ENCODE measurements around the gene TACC3. TPM values are rescaled to one million over a fixed set of nuclear protein-coding genes. Genes with fewer than 3 reads are reported as not detected.

The TACC3 gene
- total and polyA plus RNA-seq, 2 of the 8 experiments (the other 6 are each of a cell fraction or from before 2014, with no cell fraction given): 73.8 to 148 TPM

GRCh38 chr4:1761130-1761689 lies 39.9 kb downstream of the TACC3 start:
- no peak overlapping the region for H3K14ac ChIP-seq (ENCODE audit: insufficient read length)
- POLR2A ChIA-PET (ENCODE audit: partially characterized antibody): interaction anchor here (0.6 to 2.1 kb wide), 6 partner anchors 8 to 48 kb away, joined by 3 to 5 read pairs (median 4); no protein-coding TSS in a partner anchor
- H3K9me3 ChIP-seq (ENCODE audit: insufficient read depth in 2 of 2, low read depth in 1 of 2, low read length in 1 of 2): no peaks in the 10 kb centered on the region
- peaks cover 0 to 20% (median 9%) of the 10 kb centered on the region in 4 experiments; a peak in 6 of 7 replicates for H3K4me1 ChIP-seq (replicated peaks in 1 of 4; ENCODE audit: control insufficient read depth in 3 of 4, insufficient read depth in 4 of 4, low read length in 3 of 4)
- H3K27ac ChIP-seq (ENCODE audit: low read depth, low read length): no peak overlapping the region
- H2BK12ac ChIP-seq (ENCODE audit: low read depth, low read length): no peak overlapping the region
- H4K5ac ChIP-seq (ENCODE audit: insufficient read length, low read depth, low read length): no peak overlapping the region
- no peak overlapping the region for H3K4me2 ChIP-seq (ENCODE audit: insufficient read depth in 1 of 2, low read depth in 2 of 2, low read length in 2 of 2)
- no peak overlapping the region for H2BK20ac ChIP-seq (ENCODE audit: low read length)
- no peak overlapping the region for H3K4me3 ChIP-seq (ENCODE audit: extremely low read depth in 1 of 4, insufficient read depth in 2 of 4, low read depth in 3 of 4, low read length in 4 of 4)
- H3K23ac ChIP-seq (ENCODE audit: insufficient read length): no peak overlapping the region
- WGBS, 2 experiments (ENCODE audit: extremely low coverage in 1 of 2, insufficient coverage in 1 of 2, insufficient read length in 1 of 2, insufficient replicate concordance in 2 of 2, low coverage in 1 of 2, low lambda C conversion rate in 2 of 2, missing lambda C conversion rate in 1 of 2): 89% methylated on average over 5 of the region's 32 CpGs; no CpG with 5 or more reads in 1 of the 2 experiments
- H3K9ac ChIP-seq (replicated peaks in 1 of 4; ENCODE audit: extremely low read depth in 1 of 4, low read depth in 3 of 4, low read length in 3 of 4): no peak overlapping the region
- H3K18ac ChIP-seq (ENCODE audit: extremely low read depth, low read length): no peak overlapping the region
- H2BK120ac ChIP-seq (replicated peaks; ENCODE audit: low read depth, low read length): no peak overlapping the region
- no peaks in the 10 kb centered on the region for H4K20me1 ChIP-seq (replicated peaks in 1 of 2; ENCODE audit: control insufficient read depth in 1 of 2, insufficient read depth in 2 of 2, low read length in 2 of 2)
- no peaks in the 10 kb centered on the region; the same call in 1 of the 2 replicates for H3K23me2 ChIP-seq (ENCODE audit: low read depth, low read length)
- peak overlapping the region; percentile 63; the same call in 1 of the 2 replicates for H4K8ac ChIP-seq (ENCODE audit: extremely low read depth, insufficient read depth, low read length)
- no peak overlapping the region for H3K4ac ChIP-seq (replicated peaks; ENCODE audit: insufficient read length, low read depth, low read length)
- CTCF ChIA-PET (ENCODE audit: partially characterized antibody): interaction anchor here (52.9 to 71.2 kb wide), 2 partner anchors 4 to 28 kb away, joined by 2507 read pairs; partner anchors contain the start of gene FGFR3
- H3K27me3 ChIP-seq (replicated peaks in 1 of 4; ENCODE audit: control insufficient read depth in 3 of 4, extremely low read depth in 1 of 4, insufficient read depth in 3 of 4, low read length in 3 of 4): peaks cover 0 to 3% (median 0%) of the 10 kb centered on the region in 4 experiments; a peak in 2 of 7 replicates
- no peak for FAIRE-seq
- H3K36me3 ChIP-seq (ENCODE audit: control insufficient read depth in 2 of 4, insufficient read depth in 4 of 4, low read length in 3 of 4): no peaks in the 10 kb centered on the region
- no peak overlapping the region for H3K56ac ChIP-seq (replicated peaks; ENCODE audit: insufficient read length, low read depth, low read length)
- no peak overlapping the region for H4K91ac ChIP-seq (replicated peaks; ENCODE audit: insufficient read length, low read length)
- no peaks in the 10 kb centered on the region for H3K79me1 ChIP-seq (ENCODE audit: low read depth, low read length)
- no peak for DNase-seq (ENCODE audit: low read depth in 1 of 2, low spot score in 2 of 2)
- H3K79me2 ChIP-seq (ENCODE audit: control insufficient read depth in 1 of 2, insufficient read depth in 2 of 2, low read length in 2 of 2): no peaks in the 10 kb centered on the region
- H2AFZ ChIP-seq (ENCODE audit: low read length): no peak overlapping the region
- no peak overlapping the region for H2BK15ac ChIP-seq (ENCODE audit: low read length)
- no peak overlapping the region for H2AK5ac ChIP-seq (ENCODE audit: low read depth, low read length)
- H2BK5ac ChIP-seq (ENCODE audit: low read depth, low read length): no peak overlapping the region
- TF ChIP-seq TAF7 (optimal IDR thresholded peaks at IDR 0.05; ENCODE audit: borderline replicate concordance, low read depth, low read length) (no peak), HDAC2 (IDR thresholded peaks at IDR 0.05; ENCODE audit: borderline replicate concordance in 1 of 2, low read depth in 2 of 2, low read length in 2 of 2) (no peak), FOSL1 (IDR thresholded peaks at IDR 0.05; ENCODE audit: insufficient read depth, low read depth, low read length) (no peak)
